ENCODE results near the gene PTPA. TPM values are rescaled to one million over a fixed set of nuclear protein-coding genes. Genes with fewer than 3 reads are reported as not detected.
A peak's percentile ranks its signal among the peaks of the same experiment; 100 is the strongest.

PTPA gene
- total RNA-seq, 3 donors from 2014 or later (not counting 1 experiment from before 2014, with no cell fraction given) = 63.2 to 69.4 (median 64.9) TPM

DNA sequence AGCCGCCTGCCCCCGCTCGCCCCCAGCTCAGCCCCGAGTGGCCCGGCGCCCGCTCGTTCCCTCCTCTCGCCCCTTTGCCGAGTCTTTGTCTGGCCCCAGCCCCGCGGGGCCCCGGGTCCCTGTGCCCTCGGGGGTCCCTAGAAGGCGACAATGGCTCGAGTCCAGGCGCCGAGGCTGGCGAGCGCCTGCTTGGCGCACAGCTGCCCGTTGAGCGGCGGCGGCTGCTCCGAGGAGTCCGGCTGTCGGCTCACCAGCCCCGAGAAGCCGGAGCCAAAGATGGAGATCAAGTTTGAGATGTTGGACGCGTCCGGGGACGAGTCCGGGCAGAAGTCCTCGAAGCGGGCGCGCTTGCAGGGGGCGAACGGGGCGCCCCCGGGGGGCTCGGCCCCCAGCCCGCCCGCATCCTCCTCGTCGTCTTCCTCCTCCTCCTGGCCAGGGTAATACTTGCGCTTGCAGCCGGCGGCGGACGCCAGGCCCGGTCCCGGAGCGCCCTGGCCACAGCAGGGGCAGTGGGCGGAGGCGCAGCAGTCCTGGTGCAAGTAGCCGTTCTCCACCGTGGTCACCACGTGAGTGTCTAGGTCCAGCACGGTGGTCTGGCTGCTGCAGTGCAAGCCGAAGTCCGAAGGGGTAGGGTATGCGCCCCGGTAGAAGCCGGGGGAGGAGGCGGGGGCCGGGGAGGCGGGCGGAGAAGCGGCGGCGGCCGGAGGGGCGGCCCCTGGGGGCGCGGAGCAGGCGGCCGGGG, 65.7 kb downstream of the PTPA start:
- DNase-seq = peak; percentile 21 to 42
- peak overlapping the region in 1 of 2 donors; percentile 35 for H3K27ac Mint-ChIP-seq
- H3K27me3 ChIP-seq (ENCODE audit: control insufficient read depth, insufficient read depth, low read length) = peaks cover 13% of the 10 kb centered on the region
- H3K4me3 ChIP-seq (ENCODE audit: low read length) = peak overlapping the region; percentile 70
- no peaks in the 10 kb centered on the region for H3K9me3 Mint-ChIP-seq
- peak overlapping the region; percentile 88 for H3K4me3 Mint-ChIP-seq
- H3K4me1 Mint-ChIP-seq = peaks cover 6 to 37% of the 10 kb centered on the region in 2 donors
- intact Hi-C loops (cut with micrococcal nuclease) = loop anchor here (5.0 kb wide), 2 partner anchors 35 to 45 kb away; no protein-coding TSS in a partner anchor
- H3K9me3 ChIP-seq (ENCODE audit: control insufficient read depth, insufficient read depth, low read length) = no peaks in the 10 kb centered on the region
- no peak for ATAC-seq
- peaks cover 42% of the 10 kb centered on the region for H3K4me1 ChIP-seq (ENCODE audit: control insufficient read depth, insufficient read depth, low read length)
- TF ChIP-seq, protein P1, sequence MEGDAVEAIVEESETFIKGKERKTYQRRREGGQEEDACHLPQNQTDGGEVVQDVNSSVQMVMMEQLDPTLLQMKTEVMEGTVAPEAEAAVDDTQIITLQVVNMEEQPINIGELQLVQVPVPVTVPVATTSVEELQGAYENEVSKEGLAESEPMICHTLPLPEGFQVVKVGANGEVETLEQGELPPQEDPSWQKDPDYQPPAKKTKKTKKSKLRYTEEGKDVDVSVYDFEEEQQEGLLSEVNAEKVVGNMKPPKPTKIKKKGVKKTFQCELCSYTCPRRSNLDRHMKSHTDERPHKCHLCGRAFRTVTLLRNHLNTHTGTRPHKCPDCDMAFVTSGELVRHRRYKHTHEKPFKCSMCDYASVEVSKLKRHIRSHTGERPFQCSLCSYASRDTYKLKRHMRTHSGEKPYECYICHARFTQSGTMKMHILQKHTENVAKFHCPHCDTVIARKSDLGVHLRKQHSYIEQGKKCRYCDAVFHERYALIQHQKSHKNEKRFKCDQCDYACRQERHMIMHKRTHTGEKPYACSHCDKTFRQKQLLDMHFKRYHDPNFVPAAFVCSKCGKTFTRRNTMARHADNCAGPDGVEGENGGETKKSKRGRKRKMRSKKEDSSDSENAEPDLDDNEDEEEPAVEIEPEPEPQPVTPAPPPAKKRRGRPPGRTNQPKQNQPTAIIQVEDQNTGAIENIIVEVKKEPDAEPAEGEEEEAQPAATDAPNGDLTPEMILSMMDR (IDR thresholded peaks at IDR 0.05) = no peak
- H3K36me3 ChIP-seq (ENCODE audit: control insufficient read depth, insufficient read depth, low read length) = no peaks in the 10 kb centered on the region
- H3K27me3 Mint-ChIP-seq (ENCODE audit: low read depth in 2 of 2) = peaks cover 7 to 9% of the 10 kb centered on the region in 2 donors
- under 1% methylated on average over 80 of the region's 80 CpGs for WGBS (ENCODE audit: insufficient coverage)
- H3K36me3 Mint-ChIP-seq = no peaks in the 10 kb centered on the region
- no peak overlapping the region for H3K27ac ChIP-seq (ENCODE audit: low read length)

GRCh38 chr9:129177443-129177790, 66.2 kb downstream of the PTPA start:
- peak overlapping the region; percentile 76 for H3K4me3 ChIP-seq (ENCODE audit: low read length)
- peaks cover 42% of the 10 kb centered on the region for H3K4me1 ChIP-seq (ENCODE audit: control insufficient read depth, insufficient read depth, low read length)
- Mint-ChIP-seq H3K27me3 (ENCODE audit: low read depth in 2 of 2) (peaks cover 7 to 9% of the 10 kb centered on the region in 2 donors), H3K36me3 (no peaks in the 10 kb centered on the region), H3K27ac (peak overlapping the region in 1 of 2 donors; percentile 83), H3K4me3 (peak overlapping the region; percentile 91), H3K4me1 (peaks cover 6 to 37% of the 10 kb centered on the region in 2 donors), H3K9me3 (no peaks in the 10 kb centered on the region)
- WGBS (ENCODE audit: insufficient coverage) = under 1% methylated on average over 56 of the region's 56 CpGs
- intact Hi-C loops (cut with micrococcal nuclease) = loop anchor here (5.0 kb wide), 2 partner anchors 35 to 45 kb away; no protein-coding TSS in a partner anchor
- no peaks in the 10 kb centered on the region for H3K9me3 ChIP-seq (ENCODE audit: control insufficient read depth, insufficient read depth, low read length)
- H3K27me3 ChIP-seq (ENCODE audit: control insufficient read depth, insufficient read depth, low read length) = peaks cover 13% of the 10 kb centered on the region
- no peaks in the 10 kb centered on the region for H3K36me3 ChIP-seq (ENCODE audit: control insufficient read depth, insufficient read depth, low read length)
- H3K27ac ChIP-seq (ENCODE audit: low read length) = no peak overlapping the region
- DNase-seq (no peak), ATAC-seq (peak; percentile 1 to 17 (median 6))
- TF ChIP-seq, protein P1 (IDR thresholded peaks at IDR 0.05) = no peak

DNA sequence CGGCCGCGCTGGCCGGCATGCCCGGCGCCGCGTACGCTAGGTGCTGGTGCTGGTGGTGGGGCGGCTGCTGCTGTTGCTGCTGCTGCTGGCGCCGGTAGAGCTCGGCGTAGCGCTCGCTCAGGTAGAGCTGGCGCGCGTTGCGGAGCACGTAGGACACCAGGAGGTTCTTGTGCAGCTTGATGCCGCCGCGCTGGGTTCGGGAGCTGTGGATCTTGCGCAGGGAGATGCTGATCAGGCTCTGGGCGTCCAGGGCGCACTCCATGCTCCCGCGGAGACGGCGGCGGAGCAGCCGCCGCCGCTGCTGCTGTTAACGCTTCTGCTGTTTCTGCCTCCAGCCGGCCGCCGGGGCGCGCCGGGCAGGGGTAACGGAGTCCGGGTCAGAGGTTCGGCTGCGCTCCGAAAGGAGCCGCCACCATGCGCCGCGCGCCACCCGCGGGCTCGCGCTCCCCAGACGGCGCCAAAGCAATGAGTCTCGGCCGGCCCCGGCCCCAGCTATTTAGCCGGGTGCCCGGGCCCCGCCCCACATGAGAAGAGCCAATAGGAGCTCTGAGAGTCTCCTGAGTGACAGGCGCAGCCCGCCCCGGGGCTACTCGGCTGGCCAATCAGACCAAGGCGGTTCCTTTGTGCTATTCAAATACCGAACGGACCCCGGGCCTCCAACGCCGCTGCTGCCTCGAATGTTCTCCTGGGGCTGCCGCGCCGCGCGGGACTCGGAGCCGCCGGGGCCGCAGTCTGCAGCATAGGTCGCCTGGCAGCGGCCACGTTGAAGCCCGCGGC, 66.8 kb downstream of the PTPA start, which contains the start of gene IER5L:
Gene IER5L, minus strand, starts transcription at position 471 of the 777 bp plus-strand sequence. Its CDS starts 209 bp downstream, at position 262.
- DNase-seq = peak; percentile 94 to 95
- H3K4me1 ChIP-seq (ENCODE audit: control insufficient read depth, insufficient read depth, low read length) = peaks cover 42% of the 10 kb centered on the region
- H3K27ac Mint-ChIP-seq = peak within 1 kb of the TSS in 1 of 2 donors; percentile 83
- intact Hi-C loops (cut with micrococcal nuclease) = loop anchor here (5.0 kb wide), 2 partner anchors 36 to 44 kb away; no protein-coding TSS in a partner anchor
- WGBS (ENCODE audit: insufficient coverage) = under 1% methylated on average over 90 of the region's 90 CpGs
- peaks cover 5 to 7% of the 10 kb centered on the region in 2 donors for H3K27me3 Mint-ChIP-seq (ENCODE audit: low read depth in 2 of 2)
- H3K36me3 ChIP-seq (ENCODE audit: control insufficient read depth, insufficient read depth, low read length) = no peaks in the 10 kb centered on the region
- H3K36me3 Mint-ChIP-seq = no peaks in the 10 kb centered on the region
- H3K4me3 Mint-ChIP-seq = peak within 1 kb of the TSS; percentile 91
- no peaks in the 10 kb centered on the region for H3K9me3 Mint-ChIP-seq
- peaks cover 13% of the 10 kb centered on the region for H3K27me3 ChIP-seq (ENCODE audit: control insufficient read depth, insufficient read depth, low read length)
- H3K4me1 Mint-ChIP-seq = peaks cover 6 to 37% of the 10 kb centered on the region in 2 donors
- ATAC-seq = peak; percentile 89 to 95 (median 92)
- H3K9me3 ChIP-seq (ENCODE audit: control insufficient read depth, insufficient read depth, low read length) = no peaks in the 10 kb centered on the region
- TF ChIP-seq, protein P1 (IDR thresholded peaks at IDR 0.05) = no peak
- peak within 1 kb of the TSS; percentile 76 for H3K4me3 ChIP-seq (ENCODE audit: low read length)
- H3K27ac ChIP-seq (ENCODE audit: low read length) = no peak within 1 kb of the TSS

All from natural killer cell (primary cell).